Gastrocnemius medialis (tissue), 4 donors: ENCODE results near the gene B2M. TPM values are rescaled to one million over a fixed set of nuclear protein-coding genes. Genes with fewer than 3 reads are reported as not detected.

Experiments used
- ATAC-seq, 2 donors: fragments of 150-250 bp; one replicate each; pipeline ENCODE4 v1.9.1; 2016
- DNase-seq, 2 donors: peaks; one replicate each; pipeline ENCODE4 v3.0.0-alpha.2; 2019
- H3K27ac ChIP-seq, 4 donors: fragments of 200-600 bp; sonication (generic); 1 replicate in 1 of 4; 2 replicates in 3 of 4; pipeline ENCODE4 v1.5.1; 2016 to 2018; ENCODE audit warnings: mild to moderate bottlenecking in 2 of 4, moderate library complexity in 1 of 4
- H3K27me3 ChIP-seq, 3 donors: fragments of 200-600 bp; sonication (generic) in 2 of 3; 1 replicate in 1 of 3; 2 replicates in 2 of 3; pipeline versions ENCODE4 v1.5.1 to v1.6.0; 2016 to 2019; ENCODE audit warnings: mild to moderate bottlenecking in 1 of 3, moderate library complexity in 1 of 3
- H3K36me3 ChIP-seq, 2 donors: fragments of 200-600 bp; sonication (generic) in 1 of 2; one replicate each; pipeline ENCODE4 v1.5.1; 2017 to 2018
- H3K4me1 ChIP-seq, 2 donors: fragments of 200-600 bp; sonication (generic) in 1 of 2; one replicate each; pipeline ENCODE4 v1.5.1; 2016 to 2017; ENCODE audit warnings: mild to moderate bottlenecking in 2 of 2
- H3K4me3 ChIP-seq, 4 donors: fragments of 200-600 bp; sonication (generic) in 3 of 4; 1 replicate in 1 of 4; 2 replicates in 3 of 4; pipeline ENCODE4 v1.5.1; 2016 to 2019; ENCODE audit warnings: mild to moderate bottlenecking in 2 of 4
- H3K9me3 ChIP-seq, 3 donors: fragments of 200-600 bp; sonication (generic) in 2 of 3; 1 replicate in 1 of 3; 2 replicates in 2 of 3; pipeline ENCODE4 v1.5.1; 2016 to 2019
- CTCF ChIP-seq, 5 experiments: fragments of 450-650 bp in 3 of 5; fragments of 200-600 bp in 2 of 5; sonication (generic) in 2 of 5; IDR thresholded peaks in 4 of 5; conservative IDR thresholded peaks in 1 of 5; 1 replicate in 4 of 5; 2 replicates in 1 of 5; pipeline ENCODE4 v1.5.1; 2016 to 2019; ENCODE audit warnings: antibody characterized with exemption in 5 of 5, mild to moderate bottlenecking in 3 of 5, moderate library complexity in 3 of 5
- POLR2A ChIP-seq, 2 donors: fragments of 450-650 bp; IDR thresholded peaks; one replicate each; pipeline ENCODE4 v1.6.1; 2017; ENCODE audit warnings: antibody characterized with exemption in 2 of 2, mild to moderate bottlenecking in 2 of 2, moderate library complexity in 2 of 2
- in situ Hi-C, 4 donors: fragments of 200-750 bp; cut with MboI; loops; one replicate each; pipeline versions ENCODE4 v1.15.0 to v1.8.0; 2017; ENCODE audit warnings: low sequenced_read_pairs in 4 of 4
- intact Hi-C: fragments of 100-400 bp; cut with DNase I; formaldehyde crosslinking; loops from one replicate; pipeline ENCODE4 v1.15.1; 2023; ENCODE audit warnings: low total_unique reads
- total RNA-seq, 4 donors: library from RNA; depleted of rRNA; stranded (reverse); fragments of >200 nt; gene quantifications; one replicate each; pipeline versions ENCODE4 v1.1.0 to v1.2.3, GENCODE V29; 2016

The B2M gene
- total RNA-seq, 4 donors from 2014 or later, result 787 to 1,106 (median 928) TPM

- H3K27ac ChIP-seq, result no peak overlapping the region
- no peaks in the 10 kb centered on the region for H3K27me3 ChIP-seq
- intact Hi-C loops (no loop called here), in situ Hi-C loops (no loop called here)
- H3K4me1 ChIP-seq, result no peaks in the 10 kb centered on the region
- TF ChIP-seq CTCF (IDR thresholded peaks at IDR 0.05 in 4 of 5, conservative IDR thresholded peaks at IDR 0.05 in 1 of 5), result no peak
- H3K9me3 ChIP-seq, result no peaks in the 10 kb centered on the region
- ATAC-seq (no peak), DNase-seq (no peak)
- H3K4me3 ChIP-seq, result no peak overlapping the region
- H3K36me3 ChIP-seq, result no peaks in the 10 kb centered on the region
These were observed 42.0 kb downstream of the B2M start for GRCh38 chr15:44753345-44753744.

- no peak for DNase-seq
These were observed 51.9 kb downstream of the B2M start for GRCh38 chr15:44763187-44763586.

GRCh38 chr15:44763848-44764247 is 52.5 kb downstream of the B2M start:
- intact Hi-C loops (no loop called here), in situ Hi-C loops (no loop called here)
- Histone ChIP-seq H3K9me3 (no peaks in the 10 kb centered on the region), H3K4me1 (no peaks in the 10 kb centered on the region), H3K4me3 (no peak overlapping the region), H3K36me3 (no peaks in the 10 kb centered on the region), H3K27ac (no peak overlapping the region), H3K27me3 (no peaks in the 10 kb centered on the region)
- DNase-seq (no peak), ATAC-seq (no peak)
- TF ChIP-seq CTCF (IDR thresholded peaks at IDR 0.05 in 4 of 5, conservative IDR thresholded peaks at IDR 0.05 in 1 of 5) (no peak), POLR2A (IDR thresholded peaks at IDR 0.05) (no peak)

More at GRCh38 chr15:44763187-44763586, 51.9 kb downstream of the B2M start:
- TF ChIP-seq POLR2A (IDR thresholded peaks at IDR 0.05), result no peak
- TF ChIP-seq CTCF (IDR thresholded peaks at IDR 0.05 in 4 of 5, conservative IDR thresholded peaks at IDR 0.05 in 1 of 5), result no peak
- Histone ChIP-seq H3K27ac (no peak overlapping the region), H3K9me3 (no peaks in the 10 kb centered on the region), H3K36me3 (no peaks in the 10 kb centered on the region), H3K27me3 (no peaks in the 10 kb centered on the region), H3K4me3 (no peak overlapping the region), H3K4me1 (no peaks in the 10 kb centered on the region)
- intact Hi-C loops (no loop called here), in situ Hi-C loops (no loop called here)
- ATAC-seq, result no peak

- Histone ChIP-seq H3K4me1 (no peaks in the 10 kb centered on the region), H3K27ac (no peak overlapping the region), H3K27me3 (no peaks in the 10 kb centered on the region), H3K36me3 (no peaks in the 10 kb centered on the region), H3K4me3 (no peak overlapping the region), H3K9me3 (no peaks in the 10 kb centered on the region)
- in situ Hi-C loops, result no loop called here
- ATAC-seq, result no peak
- no peak for TF ChIP-seq CTCF (IDR thresholded peaks at IDR 0.05 in 4 of 5, conservative IDR thresholded peaks at IDR 0.05 in 1 of 5)
- TF ChIP-seq POLR2A (IDR thresholded peaks at IDR 0.05), result no peak
- DNase-seq, result no peak
- intact Hi-C loops, result no loop called here
These were observed 53.7 kb downstream of the B2M start for GRCh38 chr15:44765036-44765435.

Other genes with a start within 250 kb of the B2M start
- gene EIF3J, start 174.4 kb upstream of the B2M start, total RNA-seq, result 100 to 1,000 TPM in 2 of 4 donors, 10 to 100 TPM in 2; 79.2 to 122 (median 103) TPM
- 10 to 100 TPM; 32.8 to 51.7 (median 43.2) TPM for gene SPG11, start 47.9 kb upstream of the B2M start, total RNA-seq
- under 1 TPM in 1 of 4 donors, not detected in 3; 0.13 TPM for gene PATL2, start 194 bp upstream of the B2M start, total RNA-seq
- 10 to 100 TPM; 13.5 to 20.8 (median 17.6) TPM for gene TRIM69, start 25.0 kb downstream of the B2M start, total RNA-seq
- not detected for gene TERB2, start 245.2 kb downstream of the B2M start, total RNA-seq